Nephron progenitor cell (in vitro differentiated cells): ENCODE measurements around the gene EPHA10.

Source experiments
- DNase-seq: peaks from one replicate; pipeline ENCODE4 v3.0.0; 2021
- H3K27ac Mint-ChIP-seq: 2 replicates; pipeline ENCODE4 v1.8.0; 2021; ENCODE audit warnings: mild to moderate bottlenecking, moderate library complexity, mixed read lengths
- H3K27me3 Mint-ChIP-seq: 2 replicates; pipeline ENCODE4 v1.8.0; 2021; ENCODE audit warnings: mild to moderate bottlenecking, low read depth, mixed read lengths; ENCODE audit not compliant: poor library complexity
- H3K36me3 Mint-ChIP-seq: 2 replicates; pipeline ENCODE4 v1.8.0; 2021; ENCODE audit warnings: low read depth, mixed read lengths
- H3K4me1 Mint-ChIP-seq: 2 replicates; pipeline ENCODE4 v1.8.0; 2021; ENCODE audit warnings: mixed read lengths
- H3K4me3 Mint-ChIP-seq: 2 replicates; pipeline ENCODE4 v1.8.0; 2021; ENCODE audit warnings: mild to moderate bottlenecking, moderate library complexity, mixed read lengths
- H3K9me3 Mint-ChIP-seq: 2 replicates; pipeline ENCODE4 v1.8.0; 2021; ENCODE audit warnings: mild to moderate bottlenecking, moderate library complexity, mixed read lengths
- CTCF ChIP-seq: fragments of 200-600 bp; sonication (generic); IDR thresholded peaks from 2 replicates; pipeline ENCODE4 v1.5.0; 2021; ENCODE audit warnings: antibody characterized with exemption

EPHA10 gene

GRCh38 chr1:37764888-37765441, at the start of gene EPHA10:
TSS of gene EPHA10 (minus strand) at chr1:37765120. CDS start at chr1:37765066, 54 bp downstream.
- peaks cover 5% of the 10 kb centered on the region for H3K9me3 Mint-ChIP-seq
- TF ChIP-seq CTCF: no peak
- H3K4me1 Mint-ChIP-seq: peaks cover 5% of the 10 kb centered on the region
- H3K27ac Mint-ChIP-seq: no peak within 1 kb of the TSS
- H3K36me3 Mint-ChIP-seq: no peaks in the 10 kb centered on the region
- H3K27me3 Mint-ChIP-seq: peaks cover 86% of the 10 kb centered on the region
- no peak within 1 kb of the TSS for H3K4me3 Mint-ChIP-seq
- DNase-seq: peak; percentile 26

GRCh38 chr1:37814252-37814651, 49.3 kb upstream of the EPHA10 start:
- no peak overlapping the region for H3K4me3 Mint-ChIP-seq
- H3K27me3 Mint-ChIP-seq: no peaks in the 10 kb centered on the region
- no peak for DNase-seq
- peaks cover 10% of the 10 kb centered on the region for H3K4me1 Mint-ChIP-seq
- H3K36me3 Mint-ChIP-seq: peaks cover 8% of the 10 kb centered on the region
- no peak for TF ChIP-seq CTCF
- H3K9me3 Mint-ChIP-seq: no peaks in the 10 kb centered on the region
- no peak overlapping the region for H3K27ac Mint-ChIP-seq

- no peak overlapping the region for H3K27ac Mint-ChIP-seq
- no peaks in the 10 kb centered on the region for H3K27me3 Mint-ChIP-seq
- no peak for DNase-seq
These were observed 48.7 kb upstream of the EPHA10 start for GRCh38 chr1:37813529-37814145.

GRCh38 chr1:37811027-37811655, 46.2 kb upstream of the EPHA10 start:
- peaks cover 24% of the 10 kb centered on the region for H3K4me1 Mint-ChIP-seq
- TF ChIP-seq CTCF: peak; percentile 89
- H3K27me3 Mint-ChIP-seq: no peaks in the 10 kb centered on the region
- no peaks in the 10 kb centered on the region for H3K9me3 Mint-ChIP-seq
- no peak overlapping the region for H3K27ac Mint-ChIP-seq
- H3K36me3 Mint-ChIP-seq: peaks cover 9% of the 10 kb centered on the region
- H3K4me3 Mint-ChIP-seq: peak overlapping the region; percentile 16
- peak; percentile 77 for DNase-seq

More at GRCh38 chr1:37813529-37814145, 48.7 kb upstream of the EPHA10 start:
- peaks cover 15% of the 10 kb centered on the region for H3K4me1 Mint-ChIP-seq
- H3K9me3 Mint-ChIP-seq: no peaks in the 10 kb centered on the region
- peaks cover 8% of the 10 kb centered on the region for H3K36me3 Mint-ChIP-seq
- no peak overlapping the region for H3K4me3 Mint-ChIP-seq
- no peak for TF ChIP-seq CTCF

GRCh38 chr1:37809942-37810341, 45.0 kb upstream of the EPHA10 start:
- Mint-ChIP-seq H3K36me3 (peaks cover 17% of the 10 kb centered on the region), H3K4me1 (peaks cover 24% of the 10 kb centered on the region), H3K27me3 (no peaks in the 10 kb centered on the region), H3K27ac (no peak overlapping the region), H3K4me3 (peak overlapping the region; percentile 30), H3K9me3 (no peaks in the 10 kb centered on the region)
- TF ChIP-seq CTCF: no peak
- no peak for DNase-seq
